Uterus (tissue), 4 donors: ENCODE results near the gene C2CD3. TPM values are rescaled to one million over a fixed set of nuclear protein-coding genes. Genes with fewer than 3 reads are reported as not detected.

Experiments
- DNase-seq, 2 donors: peaks; one replicate each; pipeline ENCODE4 v3.0.0-alpha.2; 2019 to 2020
- H3K27ac ChIP-seq, 2 donors: fragments of 200-600 bp; sonication (generic); 1 replicate in 1 of 2; 2 replicates in 1 of 2; pipeline ENCODE4 v1.5.1; 2016 to 2018
- H3K27me3 ChIP-seq, 2 donors: fragments of 200-600 bp; sonication (generic); one replicate each; pipeline ENCODE4 v1.5.1; 2018 to 2019; ENCODE audit warnings: control low read depth in 1 of 2
- H3K36me3 ChIP-seq, 2 donors: fragments of 200-600 bp; sonication (generic); one replicate each; pipeline ENCODE4 v1.5.1; 2019; ENCODE audit warnings: control low read depth in 1 of 2
- H3K4me1 ChIP-seq, 2 donors: fragments of 200-600 bp; sonication (generic); one replicate each; pipeline ENCODE4 v1.5.1; 2018 to 2019; ENCODE audit warnings: control low read depth in 1 of 2
- H3K4me3 ChIP-seq, 2 donors: fragments of 200-600 bp; sonication (generic); 1 replicate in 1 of 2; 2 replicates in 1 of 2; pipeline ENCODE4 v1.5.1; 2018 to 2019; ENCODE audit warnings: mild to moderate bottlenecking in 1 of 2
- H3K9me3 ChIP-seq, 2 donors: fragments of 200-600 bp; sonication (generic); one replicate each; pipeline ENCODE4 v1.5.1; 2019; ENCODE audit warnings: control low read depth in 1 of 2
- POLR2A ChIP-seq, 2 donors: fragments of 450-650 bp; IDR thresholded peaks; one replicate each; pipeline ENCODE4 v1.6.1; 2016; ENCODE audit warnings: antibody characterized with exemption in 2 of 2, mild to moderate bottlenecking in 1 of 2, moderate library complexity in 1 of 2
- intact Hi-C: fragments of 100-400 bp; cut with DNase I; formaldehyde crosslinking; loops from one replicate; pipeline ENCODE4 v1.15.1; 2023; ENCODE audit warnings: low total_unique reads
- total RNA-seq, 4 donors: library from RNA; depleted of rRNA in 3 of 4; stranded (reverse); fragments of >200 nt in 3 of 4; gene quantifications; one replicate each; pipeline versions ENCODE4 v1.1.0 to v1.2.4, GENCODE V29; 2014 to 2023
- TF ChIP-seq, protein P1 (sequence below), 4 experiments: fragments of 200-600 bp in 2 of 4; fragments of 450-650 bp in 2 of 4; sonication (generic) in 2 of 4; IDR thresholded peaks; one replicate each; pipeline ENCODE4 v1.5.1; 2016 to 2019; ENCODE audit warnings: antibody characterized with exemption in 4 of 4, mild to moderate bottlenecking in 2 of 4, moderate library complexity in 1 of 4
- donor health status: DM: yes; HTN: yes; CAD: no.

The C2CD3 gene, protein sequence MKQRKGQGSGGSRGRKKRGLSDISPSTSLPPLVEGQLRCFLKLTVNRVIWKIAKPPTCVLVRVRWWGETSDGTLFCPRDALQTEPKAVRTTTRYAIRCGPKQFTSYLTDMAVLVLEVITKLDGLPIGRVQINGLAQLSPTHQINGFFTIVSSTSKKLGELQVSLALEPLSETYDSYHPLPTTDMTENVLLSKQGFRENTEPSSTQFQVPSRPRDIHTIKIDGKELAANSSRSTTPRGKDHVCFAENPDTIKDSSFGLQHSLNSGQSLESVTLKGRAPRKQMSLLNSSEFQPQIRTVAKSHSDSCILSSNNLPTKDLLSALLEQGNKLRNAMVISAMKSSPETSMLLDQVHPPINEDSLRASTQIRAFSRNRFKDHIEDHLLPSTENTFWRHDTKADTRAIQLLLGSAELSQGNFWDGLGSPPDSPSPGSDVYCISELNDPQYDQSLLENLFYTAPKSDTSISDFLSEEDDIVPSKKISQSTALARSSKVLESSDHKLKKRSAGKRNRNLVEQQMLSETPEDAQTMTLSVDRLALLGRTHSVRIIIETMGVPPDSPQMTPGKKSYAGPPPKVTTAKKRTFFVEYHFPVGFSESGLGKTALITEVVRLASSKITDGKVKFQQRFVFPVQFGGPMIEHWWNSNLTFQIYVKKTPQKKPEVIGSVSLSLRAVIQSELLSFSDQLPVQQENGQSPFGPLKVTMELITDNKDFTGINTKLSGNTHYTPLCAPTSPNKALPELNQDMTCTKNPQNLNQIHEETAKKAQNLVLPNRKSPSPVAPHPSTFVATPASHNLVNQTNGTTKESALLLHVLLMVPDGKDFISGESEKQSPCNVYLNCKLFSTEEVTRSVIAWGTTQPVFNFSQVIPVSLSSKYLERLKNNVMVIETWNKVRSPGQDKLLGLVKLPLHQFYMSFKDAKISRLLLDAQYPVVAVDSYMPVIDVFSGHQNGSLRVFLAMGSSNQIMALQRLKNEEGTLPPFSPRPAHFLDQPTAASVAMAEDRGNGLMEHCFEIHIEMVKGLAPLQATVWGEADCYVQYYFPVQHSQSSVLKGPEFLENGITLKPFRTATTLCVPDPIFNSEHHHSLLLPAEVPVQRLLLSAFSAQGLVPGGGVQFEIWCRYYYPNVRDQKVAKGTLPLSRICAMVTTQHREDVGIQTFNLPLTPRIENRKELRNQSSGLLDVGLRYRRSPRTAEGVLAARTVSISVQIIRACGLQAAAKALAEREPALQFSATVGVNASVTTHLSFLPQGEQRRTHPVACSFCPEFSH (N-terminal part only)
- 100 to 1,000 TPM in 1 of 4 donors, 10 to 100 TPM in 3; 22.5 to 347 (median 29.5) TPM for total RNA-seq

DNA sequence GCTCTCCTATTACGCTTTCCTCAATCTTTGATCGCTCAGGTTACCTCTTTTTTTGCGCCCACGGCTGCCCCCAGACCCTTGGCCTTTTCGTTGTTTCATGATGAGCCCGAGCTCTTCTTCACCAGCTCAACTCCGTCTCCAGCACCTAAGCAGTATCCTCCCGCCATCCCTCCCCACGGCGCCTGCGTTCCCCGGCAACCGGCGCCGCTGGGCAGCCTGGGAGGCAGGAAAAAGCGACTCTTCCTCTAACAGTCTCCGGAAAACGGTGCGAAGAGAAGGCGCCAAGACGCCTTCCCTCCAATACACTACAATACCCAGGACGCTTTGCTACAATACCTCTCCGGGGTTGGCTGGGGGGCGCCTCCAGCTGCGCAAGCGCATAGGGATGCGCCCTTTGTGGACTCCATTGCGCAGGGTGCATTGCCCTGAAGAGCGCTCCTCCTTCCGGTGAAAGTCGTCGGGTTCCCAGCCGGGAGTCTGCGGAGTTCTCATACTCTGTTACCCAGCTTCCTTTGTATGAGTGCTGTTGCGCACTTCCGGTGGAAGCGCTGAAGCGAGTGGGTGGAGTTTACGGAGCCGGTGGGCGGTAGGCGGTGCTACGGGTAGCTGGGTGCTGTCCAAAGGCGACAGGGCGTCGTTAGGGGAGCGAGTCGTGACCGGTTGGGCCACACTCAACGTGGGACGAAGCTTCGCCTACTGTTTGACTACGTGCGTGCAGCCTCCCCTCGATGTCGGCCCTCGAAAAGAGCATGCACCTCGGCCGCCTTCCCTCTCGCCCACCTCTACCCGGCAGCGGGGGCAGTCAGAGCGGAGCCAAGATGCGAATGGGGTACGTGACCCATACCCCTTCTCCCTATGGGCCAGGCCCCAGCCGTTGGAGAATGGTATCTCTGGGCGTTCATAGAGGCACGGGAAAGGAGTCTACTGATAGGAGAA lies at the start of gene C2CD3, which contains the start of gene PPME1:
Gene C2CD3 (minus strand): TSS at position 309 of the 936 bp plus-strand sequence. CDS start 210 bp downstream, at position 99.
Gene PPME1 (plus strand): TSS at position 596 of the 936 bp plus-strand sequence. CDS start 133 bp downstream, at position 729.
- Histone ChIP-seq H3K9me3 (no peaks in the 10 kb centered on the region), H3K27ac (peak within 1 kb of the TSS; percentile 82 to 89), H3K36me3 (no peaks in the 10 kb centered on the region), H3K27me3 (no peaks in the 10 kb centered on the region), H3K4me3 (peak within 1 kb of the TSS; percentile 87 to 91), H3K4me1 (peaks cover 0 to 5% of the 10 kb centered on the region in 2 donors)
- DNase-seq, result peak; percentile 99
- intact Hi-C loops, result no loop called here
- peak; percentile 67 to 75 for TF ChIP-seq POLR2A (IDR thresholded peaks at IDR 0.05)
- TF ChIP-seq, protein P1, sequence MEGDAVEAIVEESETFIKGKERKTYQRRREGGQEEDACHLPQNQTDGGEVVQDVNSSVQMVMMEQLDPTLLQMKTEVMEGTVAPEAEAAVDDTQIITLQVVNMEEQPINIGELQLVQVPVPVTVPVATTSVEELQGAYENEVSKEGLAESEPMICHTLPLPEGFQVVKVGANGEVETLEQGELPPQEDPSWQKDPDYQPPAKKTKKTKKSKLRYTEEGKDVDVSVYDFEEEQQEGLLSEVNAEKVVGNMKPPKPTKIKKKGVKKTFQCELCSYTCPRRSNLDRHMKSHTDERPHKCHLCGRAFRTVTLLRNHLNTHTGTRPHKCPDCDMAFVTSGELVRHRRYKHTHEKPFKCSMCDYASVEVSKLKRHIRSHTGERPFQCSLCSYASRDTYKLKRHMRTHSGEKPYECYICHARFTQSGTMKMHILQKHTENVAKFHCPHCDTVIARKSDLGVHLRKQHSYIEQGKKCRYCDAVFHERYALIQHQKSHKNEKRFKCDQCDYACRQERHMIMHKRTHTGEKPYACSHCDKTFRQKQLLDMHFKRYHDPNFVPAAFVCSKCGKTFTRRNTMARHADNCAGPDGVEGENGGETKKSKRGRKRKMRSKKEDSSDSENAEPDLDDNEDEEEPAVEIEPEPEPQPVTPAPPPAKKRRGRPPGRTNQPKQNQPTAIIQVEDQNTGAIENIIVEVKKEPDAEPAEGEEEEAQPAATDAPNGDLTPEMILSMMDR (IDR thresholded peaks at IDR 0.05), result peak; percentile 21 to 42 (median 30)

DNA sequence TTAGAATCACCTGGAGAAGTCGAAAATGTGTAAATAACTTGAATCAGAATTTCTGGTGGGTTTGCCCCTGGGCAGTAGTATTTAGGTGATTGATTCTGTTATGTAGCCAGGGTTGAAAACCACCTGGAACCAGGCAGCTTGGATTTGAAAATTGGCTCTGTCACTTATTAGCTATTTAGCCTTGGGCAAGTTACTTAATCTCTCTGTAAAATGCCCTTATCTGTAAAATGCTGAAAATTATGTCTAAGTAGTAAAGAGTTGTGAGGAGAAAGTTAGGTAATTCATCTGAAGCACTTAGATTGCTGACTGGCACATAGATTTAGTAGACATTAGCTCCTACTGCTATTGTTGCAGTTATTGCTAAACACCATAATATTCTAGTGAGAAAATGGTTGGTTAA lies 49.6 kb upstream of the C2CD3 start:
- intact Hi-C loops, result loop anchor here (5.0 kb wide), 1 partner anchor 1962 kb away; no protein-coding TSS in a partner anchor
- no peak overlapping the region for H3K4me3 ChIP-seq
- no peaks in the 10 kb centered on the region for H3K36me3 ChIP-seq
- no peaks in the 10 kb centered on the region for H3K9me3 ChIP-seq
- H3K4me1 ChIP-seq, result no peaks in the 10 kb centered on the region
- no peak overlapping the region for H3K27ac ChIP-seq
- TF ChIP-seq POLR2A (IDR thresholded peaks at IDR 0.05), result no peak
- TF ChIP-seq, protein P1 (IDR thresholded peaks at IDR 0.05), result no peak
- no peak for DNase-seq
- H3K27me3 ChIP-seq, result no peaks in the 10 kb centered on the region

DNA sequence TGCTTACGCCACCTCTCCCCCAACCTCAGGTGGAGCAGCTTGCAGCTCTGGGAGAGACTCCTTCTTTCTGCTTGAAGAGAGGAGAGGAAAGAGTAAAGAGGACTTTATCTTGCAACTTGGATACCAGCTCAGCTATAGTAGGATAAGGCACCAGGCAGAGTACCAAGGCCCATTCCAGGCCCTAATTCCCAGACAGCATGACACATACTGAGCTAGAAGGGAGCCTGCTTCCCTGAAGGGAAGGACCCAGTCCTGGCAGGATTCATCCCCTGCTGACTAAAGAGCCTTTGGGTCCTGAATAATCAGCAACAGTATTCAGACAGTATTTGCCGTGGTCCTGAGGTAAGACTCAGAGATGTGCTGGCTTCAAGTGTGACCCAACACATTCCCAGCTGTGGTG lies 41.7 kb upstream of the C2CD3 start:
- intact Hi-C loops, result no loop called here
- no peaks in the 10 kb centered on the region for H3K27me3 ChIP-seq
- TF ChIP-seq, protein P1 (IDR thresholded peaks at IDR 0.05), result no peak
- H3K27ac ChIP-seq, result no peak overlapping the region
- H3K4me3 ChIP-seq, result no peak overlapping the region
- no peaks in the 10 kb centered on the region for H3K4me1 ChIP-seq
- no peak for DNase-seq
- H3K36me3 ChIP-seq, result no peaks in the 10 kb centered on the region
- no peaks in the 10 kb centered on the region for H3K9me3 ChIP-seq

DNA sequence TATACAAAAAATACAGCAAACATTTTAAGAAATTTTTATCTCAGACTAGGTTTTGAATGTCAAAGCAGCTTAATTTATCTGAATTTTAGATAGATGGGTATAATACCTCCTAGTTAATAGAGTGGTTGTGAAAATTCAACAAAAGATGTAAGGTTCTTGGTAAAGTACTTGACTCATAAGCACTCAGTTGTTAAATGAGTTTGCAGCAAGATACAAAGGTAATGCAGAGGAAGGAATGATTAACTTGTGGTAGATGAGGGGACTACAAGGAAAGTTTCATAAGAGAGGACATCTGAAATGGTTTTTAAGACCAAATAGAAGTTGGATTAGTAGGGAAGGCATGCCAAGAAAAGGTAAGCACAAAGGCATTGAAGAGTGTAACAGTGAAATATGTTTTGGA lies 37.7 kb upstream of the C2CD3 start:
- TF ChIP-seq, protein P1 (IDR thresholded peaks at IDR 0.05), result no peak
- TF ChIP-seq POLR2A (IDR thresholded peaks at IDR 0.05), result no peak
- Histone ChIP-seq H3K4me3 (no peak overlapping the region), H3K27ac (no peak overlapping the region), H3K4me1 (no peaks in the 10 kb centered on the region), H3K9me3 (no peaks in the 10 kb centered on the region), H3K36me3 (no peaks in the 10 kb centered on the region), H3K27me3 (no peaks in the 10 kb centered on the region)
- DNase-seq, result no peak
- intact Hi-C loops, result loop anchor here (5.0 kb wide), 1 partner anchor 131 kb away; no protein-coding TSS in a partner anchor
